Anterior cingulate cortex (tissue), 58 donors: Measurements from ENCODE around the gene TP53INP2.
"Not testable (repeated sequence)": the region's sequence is repeated elsewhere in the genome, so short reads cannot be mapped to it uniquely, and the experiment has no call there.

Experiments
- DNase-seq, 58 donors: peaks; one replicate each; lab custom pipeline; 2025; lab: John Stamatoyannopoulos, UW

Gene TP53INP2

GRCh38 chr20:34704177-34705007, at the start of gene TP53INP2:
TP53INP2 (plus strand) TSS chr20:34704344; CDS start chr20:34708740, 4,396 bp downstream.
- DNase-seq = peak; percentile 32 to 94 (median 88)

- not testable (repeated sequence) for DNase-seq
Observed at GRCh38 chr20:34658654-34659053, 45.5 kb upstream of the TP53INP2 start.

- not testable (repeated sequence) for DNase-seq
Observed at GRCh38 chr20:34661811-34662210, 42.3 kb upstream of the TP53INP2 start.

GRCh38 chr20:34663213-34663943, 40.8 kb upstream of the TP53INP2 start:
- no peak for DNase-seq

GRCh38 chr20:34664751-34665150, 39.4 kb upstream of the TP53INP2 start:
- DNase-seq = not testable (repeated sequence)

GRCh38 chr20:34669094-34669493, 35.0 kb upstream of the TP53INP2 start:
- DNase-seq = no peak

- DNase-seq = no peak
Observed at GRCh38 chr20:34673412-34673811, 30.7 kb upstream of the TP53INP2 start.

GRCh38 chr20:34675561-34675960, 28.6 kb upstream of the TP53INP2 start:
- DNase-seq = no peak

GRCh38 chr20:34675993-34676641, 28.0 kb upstream of the TP53INP2 start:
- peak in 1 of 58 donors; percentile 12 for DNase-seq

- DNase-seq = peak; percentile 52 to 97 (median 94)
Observed at GRCh38 chr20:34676642-34677373, 27.3 kb upstream of the TP53INP2 start, which contains the start of gene PIGU. PIGU (minus strand) TSS chr20:34677092; CDS start chr20:34677085, 7 bp downstream.

- DNase-seq = no peak
Observed at GRCh38 chr20:34680586-34681175, 23.5 kb upstream of the TP53INP2 start.

- no peak for DNase-seq
Observed at GRCh38 chr20:34683667-34684066, 20.5 kb upstream of the TP53INP2 start.

- DNase-seq = no peak
Observed at GRCh38 chr20:34689486-34689885, 14.7 kb upstream of the TP53INP2 start.

- no peak for DNase-seq
Observed at GRCh38 chr20:34691838-34692237, 12.3 kb upstream of the TP53INP2 start.

- DNase-seq = peak in 5 of 58 donors; percentile 4 to 14 (median 6)
Observed at GRCh38 chr20:34693414-34693813, 10.7 kb upstream of the TP53INP2 start.

GRCh38 chr20:34701405-34702085, 2.6 kb upstream of the TP53INP2 start:
- no peak for DNase-seq

- DNase-seq = no peak
Observed at GRCh38 chr20:34703061-34703423, 1.1 kb upstream of the TP53INP2 start.

- DNase-seq = peak in 10 of 58 donors; percentile 21 to 62 (median 45)
Observed at GRCh38 chr20:34703424-34704176, 544 bp upstream of the TP53INP2 start.
